Measurements from ENCODE around the gene RPRD1B.

The RPRD1B gene

DNA sequence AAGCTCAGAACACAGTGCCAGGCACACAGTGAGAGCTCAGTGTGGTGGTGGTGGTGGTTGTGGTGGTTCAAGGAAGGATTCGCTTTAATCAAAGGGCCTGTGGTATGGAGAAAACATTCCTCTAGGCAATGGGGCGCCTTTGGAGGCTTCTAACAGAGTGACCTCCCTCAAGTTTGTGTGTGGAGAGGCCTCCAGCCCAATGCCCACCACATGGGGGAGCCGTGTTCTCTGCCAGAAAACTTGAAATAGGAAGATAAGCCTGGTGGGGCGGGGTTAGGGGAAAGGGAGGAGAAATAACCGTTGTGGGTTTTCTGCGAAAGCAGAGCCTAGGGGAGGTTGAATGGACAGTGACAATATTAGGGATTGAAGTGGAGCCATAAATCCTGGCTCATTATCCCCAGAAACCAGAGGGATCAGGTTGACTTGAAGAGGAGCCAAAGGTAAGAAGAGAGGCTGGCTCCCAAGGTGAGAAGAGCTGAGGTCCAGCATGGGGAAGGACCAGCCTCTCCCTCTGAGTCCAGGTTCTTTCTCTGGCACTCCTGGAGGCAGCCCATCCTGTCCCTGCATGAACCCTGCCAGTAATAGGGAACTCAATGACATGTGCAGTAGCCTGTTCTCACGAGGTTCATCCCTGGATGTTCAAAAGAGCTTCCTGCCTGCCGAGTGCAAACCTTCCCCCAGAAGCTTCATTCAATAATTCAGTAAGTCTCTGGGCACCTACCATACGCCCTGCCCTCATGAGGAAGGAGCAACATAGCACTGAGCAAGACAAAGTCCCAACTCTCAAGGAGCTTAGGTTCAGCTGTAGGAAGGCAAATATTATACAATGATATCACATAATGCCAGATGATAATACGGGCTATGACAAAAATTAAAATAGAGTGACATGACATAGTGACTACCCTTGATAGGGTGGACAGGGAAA, 80.1 kb downstream of the RPRD1B start:
- no peaks in the 10 kb centered on the region for H3K36me3 ChIP-seq (ENCODE audit: control insufficient read depth in 2 of 2, insufficient read depth in 2 of 2, low read length in 2 of 2)
- H3K4me3 ChIP-seq (ENCODE audit: low read length in 2 of 2): no peak overlapping the region
- no peaks in the 10 kb centered on the region for H3K27me3 ChIP-seq (ENCODE audit: control insufficient read depth in 1 of 2, insufficient read depth in 2 of 2, low read length in 2 of 2)
- H3K9ac ChIP-seq (ENCODE audit: low read length in 2 of 2): no peak overlapping the region
- peaks cover 25% of the 10 kb centered on the region for H3K4me1 ChIP-seq (ENCODE audit: control insufficient read depth, insufficient read depth, low read length)
- H3K27ac ChIP-seq (ENCODE audit: low read length): no peak overlapping the region
- H3K9me3 ChIP-seq (ENCODE audit: control insufficient read depth in 2 of 2, low read length in 2 of 2): peaks cover 0 to 3% of the 10 kb centered on the region in 2 donors

GRCh38 chr20:38114353-38114791, 80.8 kb downstream of the RPRD1B start:
- no peaks in the 10 kb centered on the region for H3K27me3 ChIP-seq (ENCODE audit: control insufficient read depth in 1 of 2, insufficient read depth in 2 of 2, low read length in 2 of 2)
- peaks cover 0 to 3% of the 10 kb centered on the region in 2 donors for H3K9me3 ChIP-seq (ENCODE audit: control insufficient read depth in 2 of 2, low read length in 2 of 2)
- no peak overlapping the region for H3K9ac ChIP-seq (ENCODE audit: low read length in 2 of 2)
- no peak overlapping the region for H3K27ac ChIP-seq (ENCODE audit: low read length)
- no peaks in the 10 kb centered on the region for H3K36me3 ChIP-seq (ENCODE audit: control insufficient read depth in 2 of 2, insufficient read depth in 2 of 2, low read length in 2 of 2)
- H3K4me1 ChIP-seq (ENCODE audit: control insufficient read depth, insufficient read depth, low read length): peaks cover 18% of the 10 kb centered on the region
- no peak overlapping the region for H3K4me3 ChIP-seq (ENCODE audit: low read length in 2 of 2)

DNA sequence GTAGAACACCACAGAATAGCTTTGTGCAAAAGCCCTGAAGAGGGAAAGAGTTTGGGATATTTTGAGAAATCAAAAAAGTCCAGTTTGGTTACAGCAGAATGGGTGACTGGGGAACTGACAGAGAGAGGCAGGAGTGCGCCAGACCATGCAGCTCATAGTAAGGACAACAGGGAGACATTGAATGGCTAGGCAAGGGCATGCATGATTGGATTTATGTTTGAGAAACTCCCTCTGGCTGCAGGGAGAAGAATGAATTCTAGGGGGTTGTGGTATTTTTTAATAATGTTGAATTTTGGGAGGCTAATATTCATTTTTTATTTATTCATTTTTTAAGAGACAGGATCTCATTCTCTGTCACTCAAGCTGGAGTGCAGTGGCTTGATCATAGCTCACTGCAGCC, 81.7 kb downstream of the RPRD1B start:
- Histone ChIP-seq H3K9ac (ENCODE audit: low read length in 2 of 2) (no peak overlapping the region), H3K36me3 (ENCODE audit: control insufficient read depth in 2 of 2, insufficient read depth in 2 of 2, low read length in 2 of 2) (no peaks in the 10 kb centered on the region), H3K4me1 (ENCODE audit: control insufficient read depth, insufficient read depth, low read length) (peaks cover 10% of the 10 kb centered on the region), H3K27me3 (ENCODE audit: control insufficient read depth in 1 of 2, insufficient read depth in 2 of 2, low read length in 2 of 2) (no peaks in the 10 kb centered on the region), H3K9me3 (ENCODE audit: control insufficient read depth in 2 of 2, low read length in 2 of 2) (peaks cover 0 to 3% of the 10 kb centered on the region in 2 donors), H3K27ac (ENCODE audit: low read length) (no peak overlapping the region), H3K4me3 (ENCODE audit: low read length in 2 of 2) (no peak overlapping the region)

GRCh38 chr20:38115896-38116295, 82.3 kb downstream of the RPRD1B start:
- no peak overlapping the region for H3K9ac ChIP-seq (ENCODE audit: low read length in 2 of 2)
- no peak overlapping the region for H3K4me3 ChIP-seq (ENCODE audit: low read length in 2 of 2)
- H3K27ac ChIP-seq (ENCODE audit: low read length): no peak overlapping the region
- H3K36me3 ChIP-seq (ENCODE audit: control insufficient read depth in 2 of 2, insufficient read depth in 2 of 2, low read length in 2 of 2): no peaks in the 10 kb centered on the region
- peaks cover 0 to 3% of the 10 kb centered on the region in 2 donors for H3K9me3 ChIP-seq (ENCODE audit: control insufficient read depth in 2 of 2, low read length in 2 of 2)
- H3K27me3 ChIP-seq (ENCODE audit: control insufficient read depth in 1 of 2, insufficient read depth in 2 of 2, low read length in 2 of 2): no peaks in the 10 kb centered on the region
- peaks cover 3% of the 10 kb centered on the region for H3K4me1 ChIP-seq (ENCODE audit: control insufficient read depth, insufficient read depth, low read length)

DNA sequence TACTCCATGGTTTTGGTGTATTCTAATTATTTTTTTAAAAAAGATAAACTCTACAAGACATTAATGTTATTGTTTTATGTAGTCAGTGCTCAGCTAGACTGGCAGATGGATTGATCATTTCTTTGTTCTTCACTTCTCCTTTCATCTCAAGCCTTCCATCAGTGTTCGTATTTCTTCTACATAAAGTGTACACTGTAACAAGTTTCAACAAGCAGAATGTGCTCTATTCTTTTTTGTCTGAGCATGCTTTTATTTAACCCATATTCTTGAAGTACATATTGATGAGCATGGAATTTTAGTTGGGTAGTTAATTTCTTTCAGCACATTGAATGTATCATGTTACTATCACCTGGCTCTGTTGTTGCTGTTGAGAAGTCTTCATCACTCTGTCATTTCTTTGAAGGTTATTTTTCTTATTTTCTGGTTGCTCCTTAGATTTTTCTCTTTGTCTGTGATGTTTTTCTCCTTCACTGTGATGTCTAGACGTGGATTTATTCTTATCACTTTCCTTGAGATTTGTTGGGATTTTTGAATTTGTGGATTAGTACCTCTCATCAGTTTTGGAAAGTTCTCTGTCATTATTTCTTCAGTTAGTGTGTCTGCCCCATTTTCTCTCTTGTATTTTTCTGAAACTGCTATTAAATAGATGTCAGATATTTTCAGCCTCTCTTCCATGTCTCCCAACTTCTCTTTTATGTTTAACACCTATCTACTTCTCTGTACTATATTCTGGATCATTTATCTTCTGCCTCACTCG, 83.0 kb downstream of the RPRD1B start:
- H3K27ac ChIP-seq (ENCODE audit: low read length): no peak overlapping the region
- H3K9ac ChIP-seq (ENCODE audit: low read length in 2 of 2): no peak overlapping the region
- no peaks in the 10 kb centered on the region for H3K27me3 ChIP-seq (ENCODE audit: control insufficient read depth in 1 of 2, insufficient read depth in 2 of 2, low read length in 2 of 2)
- H3K4me3 ChIP-seq (ENCODE audit: low read length in 2 of 2): no peak overlapping the region
- H3K36me3 ChIP-seq (ENCODE audit: control insufficient read depth in 2 of 2, insufficient read depth in 2 of 2, low read length in 2 of 2): no peaks in the 10 kb centered on the region
- H3K9me3 ChIP-seq (ENCODE audit: control insufficient read depth in 2 of 2, low read length in 2 of 2): peaks cover 0 to 3% of the 10 kb centered on the region in 2 donors
- H3K4me1 ChIP-seq (ENCODE audit: control insufficient read depth, insufficient read depth, low read length): no peaks in the 10 kb centered on the region

DNA sequence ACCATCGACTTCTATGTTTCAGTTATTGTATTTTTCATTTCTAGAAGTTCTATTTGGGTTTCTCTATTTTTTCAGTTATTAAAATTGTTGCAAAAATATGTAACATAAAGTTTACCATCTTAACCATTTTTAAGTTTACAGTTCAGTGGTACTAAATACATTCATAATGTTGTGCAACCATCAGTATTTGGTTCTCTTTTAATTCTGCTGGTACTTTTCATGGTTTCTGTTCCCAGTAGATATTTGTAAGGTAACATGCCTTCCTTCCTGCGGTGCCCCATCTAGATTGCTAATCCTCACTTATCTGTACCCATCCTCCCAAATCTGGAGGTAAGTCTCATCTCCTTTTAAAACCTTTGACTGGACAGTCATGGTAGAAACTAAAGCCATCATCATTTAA, 83.7 kb downstream of the RPRD1B start:
- H3K4me3 ChIP-seq (ENCODE audit: low read length in 2 of 2): no peak overlapping the region
- H3K36me3 ChIP-seq (ENCODE audit: control insufficient read depth in 2 of 2, insufficient read depth in 2 of 2, low read length in 2 of 2): no peaks in the 10 kb centered on the region
- no peak overlapping the region for H3K27ac ChIP-seq (ENCODE audit: low read length)
- H3K9ac ChIP-seq (ENCODE audit: low read length in 2 of 2): no peak overlapping the region
- H3K9me3 ChIP-seq (ENCODE audit: control insufficient read depth in 2 of 2, low read length in 2 of 2): peaks cover 0 to 3% of the 10 kb centered on the region in 2 donors
- no peaks in the 10 kb centered on the region for H3K27me3 ChIP-seq (ENCODE audit: control insufficient read depth in 1 of 2, insufficient read depth in 2 of 2, low read length in 2 of 2)
- no peaks in the 10 kb centered on the region for H3K4me1 ChIP-seq (ENCODE audit: control insufficient read depth, insufficient read depth, low read length)

GRCh38 chr20:38117635-38118034, 84.1 kb downstream of the RPRD1B start:
- no peaks in the 10 kb centered on the region for H3K27me3 ChIP-seq (ENCODE audit: control insufficient read depth in 1 of 2, insufficient read depth in 2 of 2, low read length in 2 of 2)
- no peaks in the 10 kb centered on the region for H3K4me1 ChIP-seq (ENCODE audit: control insufficient read depth, insufficient read depth, low read length)
- no peaks in the 10 kb centered on the region for H3K36me3 ChIP-seq (ENCODE audit: control insufficient read depth in 2 of 2, insufficient read depth in 2 of 2, low read length in 2 of 2)
- H3K9ac ChIP-seq (ENCODE audit: low read length in 2 of 2): no peak overlapping the region
- no peak overlapping the region for H3K4me3 ChIP-seq (ENCODE audit: low read length in 2 of 2)
- no peak overlapping the region for H3K27ac ChIP-seq (ENCODE audit: low read length)
- H3K9me3 ChIP-seq (ENCODE audit: control insufficient read depth in 2 of 2, low read length in 2 of 2): peaks cover 0 to 3% of the 10 kb centered on the region in 2 donors

GRCh38 chr20:38119446-38119845, 85.9 kb downstream of the RPRD1B start:
- peaks cover 7% of the 10 kb centered on the region for H3K4me1 ChIP-seq (ENCODE audit: control insufficient read depth, insufficient read depth, low read length)
- no peak overlapping the region for H3K4me3 ChIP-seq (ENCODE audit: low read length in 2 of 2)
- H3K27me3 ChIP-seq (ENCODE audit: control insufficient read depth in 1 of 2, insufficient read depth in 2 of 2, low read length in 2 of 2): no peaks in the 10 kb centered on the region
- H3K9me3 ChIP-seq (ENCODE audit: control insufficient read depth in 2 of 2, low read length in 2 of 2): peaks cover 0 to 3% of the 10 kb centered on the region in 2 donors
- H3K27ac ChIP-seq (ENCODE audit: low read length): no peak overlapping the region
- H3K9ac ChIP-seq (ENCODE audit: low read length in 2 of 2): no peak overlapping the region
- H3K36me3 ChIP-seq (ENCODE audit: control insufficient read depth in 2 of 2, insufficient read depth in 2 of 2, low read length in 2 of 2): no peaks in the 10 kb centered on the region

DNA sequence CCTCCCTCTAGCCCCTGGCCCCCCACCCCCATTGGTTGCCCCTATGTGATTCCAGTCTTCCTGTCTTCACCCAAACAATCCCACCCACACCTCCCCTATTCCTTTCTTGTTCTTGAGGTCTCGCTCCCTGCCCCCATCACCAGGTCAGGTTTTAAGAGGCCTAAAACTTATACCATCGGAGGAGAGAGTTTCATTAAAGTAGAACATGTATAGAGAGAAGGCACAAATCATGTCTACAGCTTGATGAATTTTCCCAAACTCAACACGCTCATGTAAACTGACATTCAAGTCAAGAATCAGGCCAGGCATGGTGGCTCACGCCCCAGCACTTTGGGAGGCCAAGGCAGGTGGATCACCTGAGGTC, 87.1 kb downstream of the RPRD1B start:
- Histone ChIP-seq H3K36me3 (ENCODE audit: control insufficient read depth in 2 of 2, insufficient read depth in 2 of 2, low read length in 2 of 2) (no peaks in the 10 kb centered on the region), H3K4me3 (ENCODE audit: low read length in 2 of 2) (no peak overlapping the region), H3K27ac (ENCODE audit: low read length) (no peak overlapping the region), H3K9ac (ENCODE audit: low read length in 2 of 2) (no peak overlapping the region), H3K9me3 (ENCODE audit: control insufficient read depth in 2 of 2, low read length in 2 of 2) (peaks cover 0 to 3% of the 10 kb centered on the region in 2 donors), H3K4me1 (ENCODE audit: control insufficient read depth, insufficient read depth, low read length) (peaks cover 15% of the 10 kb centered on the region), H3K27me3 (ENCODE audit: control insufficient read depth in 1 of 2, insufficient read depth in 2 of 2, low read length in 2 of 2) (no peaks in the 10 kb centered on the region)

- Histone ChIP-seq H3K9me3 (ENCODE audit: control insufficient read depth in 2 of 2, low read length in 2 of 2) (peaks cover 0 to 3% of the 10 kb centered on the region in 2 donors), H3K4me3 (ENCODE audit: low read length in 2 of 2) (no peak overlapping the region), H3K4me1 (ENCODE audit: control insufficient read depth, insufficient read depth, low read length) (peaks cover 26% of the 10 kb centered on the region), H3K9ac (ENCODE audit: low read length in 2 of 2) (no peak overlapping the region), H3K27me3 (ENCODE audit: control insufficient read depth in 1 of 2, insufficient read depth in 2 of 2, low read length in 2 of 2) (no peaks in the 10 kb centered on the region), H3K27ac (ENCODE audit: low read length) (no peak overlapping the region), H3K36me3 (ENCODE audit: control insufficient read depth in 2 of 2, insufficient read depth in 2 of 2, low read length in 2 of 2) (no peaks in the 10 kb centered on the region)
Measured at GRCh38 chr20:38121741-38122140, 88.2 kb downstream of the RPRD1B start.
